MM.1S (cell line): ENCODE results near the gene SATB2.

Experiments
- CTCF ChIP-seq: fragments of 300-600 bp; sonication (generic); IDR thresholded peaks from 2 replicates; pipeline ENCODE4 v1.5.1; 2016; ENCODE audit warnings: antibody characterized with exemption, low read length, mixed read lengths
- EZH2phosphoT487 ChIP-seq: fragments of 300-600 bp; sonication (generic); IDR thresholded peaks from 2 replicates; pipeline ENCODE4 v1.6.1; 2018; ENCODE audit warnings: antibody characterized with exemption, low read length

- TF ChIP-seq CTCF (peak; percentile 77), EZH2phosphoT487 (no peak)
Measured at GRCh38 chr2:199462956-199463692, 5.4 kb upstream of the SATB2 start.
